Astrocyte of the spinal cord (primary cell): ENCODE data around the gene CACNA1D.

Experiments used
- DNase-seq: peaks from one replicate; pipeline ENCODE4 v3.0.0; 2011; ENCODE audit warnings: low read depth, low spot score
- H3K4me3 ChIP-seq: 2 replicates; pipeline ENCODE4 v1.5.1; 2011; ENCODE audit warnings: low read depth, mild to moderate bottlenecking, low read length, moderate library complexity
- CTCF ChIP-seq: IDR thresholded peaks from 2 replicates; pipeline ENCODE4 v1.5.1; 2012; ENCODE audit warnings: low read depth, mild to moderate bottlenecking, low read length, inconsistent platforms
- in situ Hi-C: cut with HindIII; loops from 2 replicates; pipeline ENCODE4 v1.10.0; 2017; ENCODE audit warnings: low sequenced_read_pairs

Gene CACNA1D

GRCh38 chr3:53795789-53796560 lies 301.6 kb downstream of the CACNA1D start:
- DNase-seq = no peak
- TF ChIP-seq CTCF = no peak
- in situ Hi-C loops = no loop called here
- H3K4me3 ChIP-seq = no peak overlapping the region

DNA sequence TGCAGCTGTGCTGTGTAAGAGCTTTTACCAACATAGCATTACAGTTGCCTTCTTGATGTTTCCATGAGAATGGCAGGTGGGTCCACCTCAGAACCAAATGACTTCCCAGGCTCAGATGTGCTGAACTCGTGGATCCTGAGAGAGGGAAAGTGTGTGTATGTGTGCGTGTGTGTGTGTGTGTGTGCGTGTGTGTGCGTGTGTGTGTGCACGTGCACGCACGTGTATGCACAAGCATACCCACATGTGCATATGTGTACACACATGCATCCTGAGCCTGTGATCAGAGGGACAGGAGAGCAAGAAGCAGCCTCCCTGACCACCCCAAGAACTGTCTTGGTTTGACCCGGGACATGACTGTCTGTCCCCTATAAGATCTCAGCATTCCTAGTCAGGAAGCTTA lies 303.7 kb downstream of the CACNA1D start:
- in situ Hi-C loops = no loop called here
- no peak overlapping the region for H3K4me3 ChIP-seq
- no peak for DNase-seq
- TF ChIP-seq CTCF = no peak

DNA sequence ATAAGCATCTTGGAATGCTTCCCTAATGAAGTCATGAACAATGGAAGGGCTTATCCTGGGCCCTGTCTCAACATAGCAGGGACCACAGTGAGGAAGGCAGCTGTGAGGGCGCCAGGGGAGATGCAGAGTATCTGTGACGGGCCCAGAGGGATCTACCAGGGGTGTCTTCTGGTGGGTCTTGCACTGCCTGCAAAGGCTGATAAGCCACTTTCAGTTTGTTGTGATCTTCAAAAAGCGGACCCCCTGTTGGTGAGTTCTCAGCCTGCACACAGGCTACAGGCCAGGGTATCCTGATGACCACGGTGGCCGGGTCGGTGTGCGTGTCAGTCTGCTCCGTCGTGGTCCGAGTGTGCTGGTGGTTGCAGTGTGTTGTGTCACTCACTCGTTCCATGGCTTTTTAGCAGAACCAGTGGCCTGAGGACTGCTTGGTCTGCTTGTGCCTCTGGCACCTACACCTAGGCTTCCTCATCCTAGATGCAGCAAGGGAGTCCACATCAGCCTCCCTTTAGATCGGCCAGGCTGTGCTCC lies 305.0 kb downstream of the CACNA1D start:
- in situ Hi-C loops = no loop called here

GRCh38 chr3:53800041-53800906 lies 305.9 kb downstream of the CACNA1D start:
- H3K4me3 ChIP-seq = no peak overlapping the region
- DNase-seq = no peak
- in situ Hi-C loops = no loop called here
- no peak for TF ChIP-seq CTCF

More for the DNA sequence above, 305.0 kb downstream of the CACNA1D start:
- TF ChIP-seq CTCF = no peak
- DNase-seq = no peak
- no peak overlapping the region for H3K4me3 ChIP-seq

DNA sequence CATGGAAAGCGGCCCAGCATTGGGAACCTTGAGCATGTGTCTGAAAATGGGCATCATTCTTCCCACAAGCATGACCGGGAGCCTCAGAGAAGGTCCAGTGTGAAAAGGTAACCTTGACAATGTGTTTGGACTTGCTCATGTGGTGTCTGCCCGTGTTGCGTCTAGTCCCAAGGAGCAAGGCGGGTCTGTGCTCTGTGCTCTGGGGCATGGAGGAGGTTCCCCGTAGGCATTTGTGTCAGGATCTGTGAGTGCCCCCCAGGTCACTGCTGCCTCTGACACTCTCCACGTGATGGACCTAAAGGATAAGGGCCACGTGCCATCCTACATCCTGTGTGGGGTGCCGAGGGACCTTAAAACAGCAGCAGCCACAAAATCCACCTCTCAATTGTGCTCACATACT lies 306.9 kb downstream of the CACNA1D start:
- in situ Hi-C loops = no loop called here
- TF ChIP-seq CTCF = no peak
- H3K4me3 ChIP-seq = no peak overlapping the region
- DNase-seq = no peak

GRCh38 chr3:53802256-53802880 lies 308.0 kb downstream of the CACNA1D start:
- in situ Hi-C loops = no loop called here
- H3K4me3 ChIP-seq = no peak overlapping the region
- DNase-seq = no peak
- TF ChIP-seq CTCF = no peak
